ENCODE results near the gene SLC17A9. TPM values are rescaled to one million over a fixed set of nuclear protein-coding genes. Genes with fewer than 3 reads are reported as not detected.

SLC17A9 gene
- total and polyA plus RNA-seq, 2 experiments from 2014 or later = 32.0 to 39.3 TPM

DNA sequence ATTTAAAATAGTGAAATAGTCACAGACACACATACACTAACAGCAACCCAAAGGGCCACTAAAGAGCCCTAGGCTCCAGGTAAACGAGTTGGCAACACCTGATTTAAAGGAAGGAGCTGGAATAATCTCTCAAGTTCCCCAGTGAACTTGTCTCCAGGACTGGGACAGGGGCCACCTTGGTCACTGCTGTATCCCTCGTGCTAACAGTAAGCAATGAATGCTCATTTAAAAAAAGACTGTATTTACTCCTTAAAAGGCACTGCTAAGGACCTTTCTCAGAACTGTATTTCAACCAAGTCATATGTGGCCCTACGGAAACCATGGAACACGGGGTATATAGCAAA is 27.5 kb upstream of the SLC17A9 start:
- Mint-ChIP-seq H3K9me3 (no peaks in the 10 kb centered on the region; the same call in 2 of the 3 replicates), H3K27ac (peak overlapping the region; percentile 97; the same call in 1 of the 2 replicates), H3K27me3 (ENCODE audit: insufficient read depth, low read depth, poor library complexity) (peaks cover 27% of the 10 kb centered on the region), H3K4me1 (peaks cover 50% of the 10 kb centered on the region), H3K36me3 (ENCODE audit: low read depth) (peaks cover 15% of the 10 kb centered on the region; the same call in 2 of the 3 replicates), H3K4me3 (peak overlapping the region; percentile 95)
- H3K4me3 ChIP-seq = peak overlapping the region; percentile 95
- H3K27me3 ChIP-seq (ENCODE audit: insufficient read depth) = no peaks in the 10 kb centered on the region
- peaks cover 84% of the 10 kb centered on the region for H3K79me2 ChIP-seq (replicated peaks; ENCODE audit: insufficient read depth)
- H3F3A ChIP-seq (replicated peaks; ENCODE audit: low read depth) = peaks cover 51% of the 10 kb centered on the region
- ATAC-seq = no peak
- H3K36me3 ChIP-seq (ENCODE audit: insufficient read depth) = peaks cover 2% of the 10 kb centered on the region; the same call in 1 of the 2 replicates
- DNase-seq (ENCODE audit: low spot score) = no peak
- no peaks in the 10 kb centered on the region for H3K9me2 ChIP-seq (ENCODE audit: insufficient read depth)
- no peak overlapping the region for H2AFZ ChIP-seq
- H3K27ac ChIP-seq (ENCODE audit: low read depth) = no peak overlapping the region; the same call in 1 of the 2 replicates
- TF ChIP-seq CREB1 (CRISPR knock-in tag; IDR thresholded peaks at IDR 0.05; ENCODE audit: low read depth) = no peak
- no peak; the same call in 1 of the 2 replicates for TF ChIP-seq POLR2AphosphoS5 (IDR thresholded peaks at IDR 0.05; ENCODE audit: low read depth)
- TF ChIP-seq, protein P1, sequence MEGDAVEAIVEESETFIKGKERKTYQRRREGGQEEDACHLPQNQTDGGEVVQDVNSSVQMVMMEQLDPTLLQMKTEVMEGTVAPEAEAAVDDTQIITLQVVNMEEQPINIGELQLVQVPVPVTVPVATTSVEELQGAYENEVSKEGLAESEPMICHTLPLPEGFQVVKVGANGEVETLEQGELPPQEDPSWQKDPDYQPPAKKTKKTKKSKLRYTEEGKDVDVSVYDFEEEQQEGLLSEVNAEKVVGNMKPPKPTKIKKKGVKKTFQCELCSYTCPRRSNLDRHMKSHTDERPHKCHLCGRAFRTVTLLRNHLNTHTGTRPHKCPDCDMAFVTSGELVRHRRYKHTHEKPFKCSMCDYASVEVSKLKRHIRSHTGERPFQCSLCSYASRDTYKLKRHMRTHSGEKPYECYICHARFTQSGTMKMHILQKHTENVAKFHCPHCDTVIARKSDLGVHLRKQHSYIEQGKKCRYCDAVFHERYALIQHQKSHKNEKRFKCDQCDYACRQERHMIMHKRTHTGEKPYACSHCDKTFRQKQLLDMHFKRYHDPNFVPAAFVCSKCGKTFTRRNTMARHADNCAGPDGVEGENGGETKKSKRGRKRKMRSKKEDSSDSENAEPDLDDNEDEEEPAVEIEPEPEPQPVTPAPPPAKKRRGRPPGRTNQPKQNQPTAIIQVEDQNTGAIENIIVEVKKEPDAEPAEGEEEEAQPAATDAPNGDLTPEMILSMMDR (conservative IDR thresholded peaks at IDR 0.05; ENCODE audit: low read depth in 2 of 2) = no peak
- TF ChIP-seq NANOG (IDR thresholded peaks at IDR 0.05; ENCODE audit: borderline replicate concordance) = no peak
- TF ChIP-seq STAT1 (IDR thresholded peaks at IDR 0.05; ENCODE audit: unreplicated experiment) = no peak
- TF ChIP-seq ZNF114 (CRISPR knock-in tag; IDR thresholded peaks at IDR 0.05) = no peak
- TF ChIP-seq EZH2 (IDR thresholded peaks at IDR 0.05; ENCODE audit: low read depth, unreplicated experiment) = no peak
- TF ChIP-seq, protein P2, sequence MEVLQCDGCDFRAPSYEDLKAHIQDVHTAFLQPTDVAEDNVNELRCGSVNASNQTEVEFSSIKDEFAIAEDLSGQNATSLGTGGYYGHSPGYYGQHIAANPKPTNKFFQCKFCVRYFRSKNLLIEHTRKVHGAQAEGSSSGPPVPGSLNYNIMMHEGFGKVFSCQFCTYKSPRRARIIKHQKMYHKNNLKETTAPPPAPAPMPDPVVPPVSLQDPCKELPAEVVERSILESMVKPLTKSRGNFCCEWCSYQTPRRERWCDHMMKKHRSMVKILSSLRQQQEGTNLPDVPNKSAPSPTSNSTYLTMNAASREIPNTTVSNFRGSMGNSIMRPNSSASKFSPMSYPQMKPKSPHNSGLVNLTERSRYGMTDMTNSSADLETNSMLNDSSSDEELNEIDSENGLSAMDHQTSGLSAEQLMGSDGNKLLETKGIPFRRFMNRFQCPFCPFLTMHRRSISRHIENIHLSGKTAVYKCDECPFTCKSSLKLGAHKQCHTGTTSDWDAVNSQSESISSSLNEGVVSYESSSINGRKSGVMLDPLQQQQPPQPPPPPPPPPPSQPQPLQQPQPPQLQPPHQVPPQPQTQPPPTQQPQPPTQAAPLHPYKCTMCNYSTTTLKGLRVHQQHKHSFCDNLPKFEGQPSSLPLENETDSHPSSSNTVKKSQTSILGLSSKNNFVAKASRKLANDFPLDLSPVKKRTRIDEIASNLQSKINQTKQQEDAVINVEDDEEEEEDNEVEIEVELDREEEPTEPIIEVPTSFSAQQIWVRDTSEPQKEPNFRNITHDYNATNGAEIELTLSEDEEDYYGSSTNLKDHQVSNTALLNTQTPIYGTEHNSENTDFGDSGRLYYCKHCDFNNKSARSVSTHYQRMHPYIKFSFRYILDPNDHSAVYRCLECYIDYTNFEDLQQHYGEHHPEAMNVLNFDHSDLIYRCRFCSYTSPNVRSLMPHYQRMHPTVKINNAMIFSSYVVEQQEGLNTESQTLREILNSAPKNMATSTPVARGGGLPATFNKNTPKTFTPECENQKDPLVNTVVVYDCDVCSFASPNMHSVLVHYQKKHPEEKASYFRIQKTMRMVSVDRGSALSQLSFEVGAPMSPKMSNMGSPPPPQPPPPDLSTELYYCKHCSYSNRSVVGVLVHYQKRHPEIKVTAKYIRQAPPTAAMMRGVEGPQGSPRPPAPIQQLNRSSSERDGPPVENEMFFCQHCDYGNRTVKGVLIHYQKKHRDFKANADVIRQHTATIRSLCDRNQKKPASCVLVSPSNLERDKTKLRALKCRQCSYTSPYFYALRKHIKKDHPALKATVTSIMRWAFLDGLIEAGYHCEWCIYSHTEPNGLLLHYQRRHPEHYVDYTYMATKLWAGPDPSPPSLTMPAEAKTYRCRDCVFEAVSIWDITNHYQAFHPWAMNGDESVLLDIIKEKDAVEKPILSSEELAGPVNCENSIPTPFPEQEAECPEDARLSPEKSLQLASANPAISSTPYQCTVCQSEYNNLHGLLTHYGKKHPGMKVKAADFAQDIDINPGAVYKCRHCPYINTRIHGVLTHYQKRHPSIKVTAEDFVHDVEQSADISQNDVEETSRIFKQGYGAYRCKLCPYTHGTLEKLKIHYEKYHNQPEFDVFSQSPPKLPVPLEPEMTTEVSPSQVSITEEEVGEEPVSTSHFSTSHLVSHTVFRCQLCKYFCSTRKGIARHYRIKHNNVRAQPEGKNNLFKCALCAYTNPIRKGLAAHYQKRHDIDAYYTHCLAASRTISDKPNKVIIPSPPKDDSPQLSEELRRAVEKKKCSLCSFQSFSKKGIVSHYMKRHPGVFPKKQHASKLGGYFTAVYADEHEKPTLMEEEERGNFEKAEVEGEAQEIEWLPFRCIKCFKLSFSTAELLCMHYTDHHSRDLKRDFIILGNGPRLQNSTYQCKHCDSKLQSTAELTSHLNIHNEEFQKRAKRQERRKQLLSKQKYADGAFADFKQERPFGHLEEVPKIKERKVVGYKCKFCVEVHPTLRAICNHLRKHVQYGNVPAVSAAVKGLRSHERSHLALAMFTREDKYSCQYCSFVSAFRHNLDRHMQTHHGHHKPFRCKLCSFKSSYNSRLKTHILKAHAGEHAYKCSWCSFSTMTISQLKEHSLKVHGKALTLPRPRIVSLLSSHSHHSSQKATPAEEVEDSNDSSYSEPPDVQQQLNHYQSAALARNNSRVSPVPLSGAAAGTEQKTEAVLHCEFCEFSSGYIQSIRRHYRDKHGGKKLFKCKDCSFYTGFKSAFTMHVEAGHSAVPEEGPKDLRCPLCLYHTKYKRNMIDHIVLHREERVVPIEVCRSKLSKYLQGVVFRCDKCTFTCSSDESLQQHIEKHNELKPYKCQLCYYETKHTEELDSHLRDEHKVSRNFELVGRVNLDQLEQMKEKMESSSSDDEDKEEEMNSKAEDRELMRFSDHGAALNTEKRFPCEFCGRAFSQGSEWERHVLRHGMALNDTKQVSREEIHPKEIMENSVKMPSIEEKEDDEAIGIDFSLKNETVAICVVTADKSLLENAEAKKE (CRISPR knock-in tag; IDR thresholded peaks at IDR 0.05) = no peak
- no peak for TF ChIP-seq ZNF331 (CRISPR knock-in tag; IDR thresholded peaks at IDR 0.05; ENCODE audit: low read depth)
- TF ChIP-seq, protein P3, sequence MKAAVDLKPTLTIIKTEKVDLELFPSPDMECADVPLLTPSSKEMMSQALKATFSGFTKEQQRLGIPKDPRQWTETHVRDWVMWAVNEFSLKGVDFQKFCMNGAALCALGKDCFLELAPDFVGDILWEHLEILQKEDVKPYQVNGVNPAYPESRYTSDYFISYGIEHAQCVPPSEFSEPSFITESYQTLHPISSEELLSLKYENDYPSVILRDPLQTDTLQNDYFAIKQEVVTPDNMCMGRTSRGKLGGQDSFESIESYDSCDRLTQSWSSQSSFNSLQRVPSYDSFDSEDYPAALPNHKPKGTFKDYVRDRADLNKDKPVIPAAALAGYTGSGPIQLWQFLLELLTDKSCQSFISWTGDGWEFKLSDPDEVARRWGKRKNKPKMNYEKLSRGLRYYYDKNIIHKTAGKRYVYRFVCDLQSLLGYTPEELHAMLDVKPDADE (IDR thresholded peaks at IDR 0.05) = no peak
- TF ChIP-seq EZH2phosphoT487 (IDR thresholded peaks at IDR 0.05; ENCODE audit: unreplicated experiment) = no peak
- TF ChIP-seq JUNB (IDR thresholded peaks at IDR 0.05; ENCODE audit: unreplicated experiment) = no peak
- TF ChIP-seq, protein P4, sequence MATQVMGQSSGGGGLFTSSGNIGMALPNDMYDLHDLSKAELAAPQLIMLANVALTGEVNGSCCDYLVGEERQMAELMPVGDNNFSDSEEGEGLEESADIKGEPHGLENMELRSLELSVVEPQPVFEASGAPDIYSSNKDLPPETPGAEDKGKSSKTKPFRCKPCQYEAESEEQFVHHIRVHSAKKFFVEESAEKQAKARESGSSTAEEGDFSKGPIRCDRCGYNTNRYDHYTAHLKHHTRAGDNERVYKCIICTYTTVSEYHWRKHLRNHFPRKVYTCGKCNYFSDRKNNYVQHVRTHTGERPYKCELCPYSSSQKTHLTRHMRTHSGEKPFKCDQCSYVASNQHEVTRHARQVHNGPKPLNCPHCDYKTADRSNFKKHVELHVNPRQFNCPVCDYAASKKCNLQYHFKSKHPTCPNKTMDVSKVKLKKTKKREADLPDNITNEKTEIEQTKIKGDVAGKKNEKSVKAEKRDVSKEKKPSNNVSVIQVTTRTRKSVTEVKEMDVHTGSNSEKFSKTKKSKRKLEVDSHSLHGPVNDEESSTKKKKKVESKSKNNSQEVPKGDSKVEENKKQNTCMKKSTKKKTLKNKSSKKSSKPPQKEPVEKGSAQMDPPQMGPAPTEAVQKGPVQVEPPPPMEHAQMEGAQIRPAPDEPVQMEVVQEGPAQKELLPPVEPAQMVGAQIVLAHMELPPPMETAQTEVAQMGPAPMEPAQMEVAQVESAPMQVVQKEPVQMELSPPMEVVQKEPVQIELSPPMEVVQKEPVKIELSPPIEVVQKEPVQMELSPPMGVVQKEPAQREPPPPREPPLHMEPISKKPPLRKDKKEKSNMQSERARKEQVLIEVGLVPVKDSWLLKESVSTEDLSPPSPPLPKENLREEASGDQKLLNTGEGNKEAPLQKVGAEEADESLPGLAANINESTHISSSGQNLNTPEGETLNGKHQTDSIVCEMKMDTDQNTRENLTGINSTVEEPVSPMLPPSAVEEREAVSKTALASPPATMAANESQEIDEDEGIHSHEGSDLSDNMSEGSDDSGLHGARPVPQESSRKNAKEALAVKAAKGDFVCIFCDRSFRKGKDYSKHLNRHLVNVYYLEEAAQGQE (IDR thresholded peaks at IDR 0.05; ENCODE audit: unreplicated experiment) = no peak
- H3K4me2 ChIP-seq = peak overlapping the region; percentile 97
- peaks cover 47% of the 10 kb centered on the region for H4K20me1 ChIP-seq (replicated peaks; ENCODE audit: insufficient read depth)
- peaks cover 61% of the 10 kb centered on the region for H3K4me1 ChIP-seq (ENCODE audit: insufficient read depth)
